HepG2 (cell line): ENCODE measurements around the gene HOTAIR. TPM values are rescaled to one million over a fixed set of nuclear protein-coding genes. Genes with fewer than 3 reads are reported as not detected.

ENCODE experiments used
- AHDC1 ChIP-seq: sonication (generic); formaldehyde crosslinking; IDR thresholded peaks from 2 replicates; pipeline ENCODE4 v1.5.1; 2020; ENCODE audit warnings: mild to moderate bottlenecking, missing genetic modification reagents, borderline replicate concordance
- BCL6 ChIP-seq: IDR thresholded peaks from 2 replicates; pipeline ENCODE4 v1.6.1; 2016; ENCODE audit warnings: missing genetic modification reagents, missing compliant biosample characterization
- E2F1 ChIP-seq: sonication (generic); formaldehyde crosslinking; IDR thresholded peaks from 2 replicates; pipeline ENCODE4 v1.5.0; 2020; ENCODE audit warnings: missing genetic modification reagents
- HIVEP1 ChIP-seq: sonication (generic); formaldehyde crosslinking; IDR thresholded peaks from 2 replicates; pipeline ENCODE4 v1.4.0; 2020; ENCODE audit warnings: mild to moderate bottlenecking, missing genetic modification reagents
- KLF16 ChIP-seq, 2 experiments: sonication (generic) in 1 of 2; formaldehyde crosslinking in 1 of 2; IDR thresholded peaks; 2 replicates each; pipeline versions ENCODE4 v1.6.1 to v1.8.0; 2016 to 2023; ENCODE audit warnings: missing genetic modification reagents in 2 of 2, missing compliant biosample characterization in 1 of 2
- MTF2 ChIP-seq: sonication (generic); formaldehyde crosslinking; IDR thresholded peaks from 2 replicates; pipeline ENCODE4 v1.5.0; 2020; ENCODE audit warnings: missing genetic modification reagents, borderline replicate concordance
- NR2F6 ChIP-seq, 2 experiments: IDR thresholded peaks; 2 replicates each; pipeline ENCODE4 v1.6.1; 2016; ENCODE audit warnings: antibody characterized with exemption in 1 of 2, mild to moderate bottlenecking in 1 of 2
- PHF8 ChIP-seq: sonication (generic); formaldehyde crosslinking; IDR thresholded peaks from 2 replicates; pipeline ENCODE4 v1.5.0; 2020; ENCODE audit warnings: missing genetic modification reagents
- RELA ChIP-seq: sonication (generic); formaldehyde crosslinking; IDR thresholded peaks from 2 replicates; pipeline ENCODE4 v1.4.0; 2020; ENCODE audit warnings: missing genetic modification reagents
- SMAD1 ChIP-seq: sonication (generic); formaldehyde crosslinking; IDR thresholded peaks from 2 replicates; pipeline ENCODE4 v1.4.0; 2020; ENCODE audit warnings: missing genetic modification reagents, low read depth, mild to moderate bottlenecking, borderline replicate concordance
- TEAD2 ChIP-seq: sonication (generic); formaldehyde crosslinking; IDR thresholded peaks from 2 replicates; pipeline ENCODE4 v1.9.0; 2021; ENCODE audit warnings: missing genetic modification reagents
- ZIK1 ChIP-seq: sonication (generic); formaldehyde crosslinking; IDR thresholded peaks from 2 replicates; pipeline ENCODE4 v1.5.0; 2020; ENCODE audit warnings: mild to moderate bottlenecking, low read depth, missing genetic modification reagents, borderline replicate concordance
- ZNF264 ChIP-seq: sonication (generic); formaldehyde crosslinking; IDR thresholded peaks from 2 replicates; pipeline ENCODE4 v1.4.0; 2020; ENCODE audit warnings: missing genetic modification reagents
- ZNF318 ChIP-seq: sonication (generic); formaldehyde crosslinking; IDR thresholded peaks from 2 replicates; pipeline ENCODE4 v1.4.0; 2020; ENCODE audit warnings: mild to moderate bottlenecking, missing genetic modification reagents
- ZNF607 ChIP-seq: sonication (generic); formaldehyde crosslinking; IDR thresholded peaks from 2 replicates; pipeline ENCODE4 v1.5.1; 2020; ENCODE audit warnings: missing genetic modification reagents, mild to moderate bottlenecking, borderline replicate concordance
- polyA plus RNA-seq, 8 experiments: library from polyadenylated mRNA; depleted of rRNA in 3 of 8; stranded (reverse) in 7 of 8; unstranded in 1 of 8; fragments of >200 nt; fragmentation: Illumina TruSeq in 4 of 8; extraction: Trizol in 4 of 8; gene quantifications; 2 replicates each; pipeline versions ENCODE4 v1.2.1 to v1.2.3, GENCODE V29; 2011 to 2016; ENCODE audit warnings: low read depth in 4 of 8, missing spikeins in 1 of 8, mixed read lengths in 1 of 8; ENCODE audit not compliant: insufficient read depth in 1 of 8
- total RNA-seq, 5 experiments: library from RNA; depleted of rRNA; stranded (reverse); fragments of >200 nt; fragmentation: Illumina TruSeq; extraction: Trizol; gene quantifications; 2 replicates each; pipeline ENCODE4 v1.2.3, GENCODE V29; 2016; ENCODE audit warnings: low read depth in 1 of 5

HOTAIR gene
- total and polyA plus RNA-seq, 2 of the 13 experiments (the other 11 are each of a cell fraction or from before 2014, with no cell fraction given): not detected

GRCh38 chr12:54017878-54018467 is 43.2 kb upstream of the HOTAIR start (continued):
- TF ChIP-seq SMAD1 (no peak), AHDC1 (CRISPR knock-in tag) (no peak), ZNF318 (CRISPR knock-in tag) (no peak), HIVEP1 (CRISPR knock-in tag) (no peak), E2F1 (CRISPR knock-in tag) (no peak), ZNF607 (CRISPR knock-in tag) (no peak), BCL6 (CRISPR knock-in tag) (no peak), ZIK1 (CRISPR knock-in tag) (no peak), MTF2 (0 out of 2 replicates have a peak, but pooled peaks have one; percentile 55), KLF16 (CRISPR knock-in tag; IDR thresholded peaks at IDR 0.05) (no peak), PHF8 (CRISPR knock-in tag) (peak; percentile 62), ZNF264 (CRISPR knock-in tag) (no peak), NR2F6 (IDR thresholded peaks at IDR 0.05) (no peak), NR2F6 (CRISPR knock-in tag; IDR thresholded peaks at IDR 0.05) (no peak), RELA (no peak), TEAD2 (CRISPR knock-in tag) (no peak)
